Activated CD8-positive, alpha-beta memory T cell treated with anti-CD3 and anti-CD28 coated beads, Interleukin-2, amount 50 U/mL, for 4 hours (primary cell): ENCODE data around the gene ANKRD18A.

ENCODE experiments used
- DNase-seq: peaks from one replicate; pipeline ENCODE4 v3.0.0-alpha.2; 2020

ANKRD18A gene

GRCh38 chr9:38620483-38621433 lies at the start of gene ANKRD18A:
Gene ANKRD18A, minus strand, starts transcription at chr9:38620596. Its CDS starts 311 bp downstream, at chr9:38620285.
- DNase-seq: peak; percentile 53

- DNase-seq: no peak
Measured at GRCh38 chr9:38668791-38669466, 48.5 kb upstream of the ANKRD18A start.

GRCh38 chr9:38662763-38663593 lies 42.6 kb upstream of the ANKRD18A start:
- DNase-seq: no peak

- no peak for DNase-seq
Measured at GRCh38 chr9:38659538-38659937, 39.1 kb upstream of the ANKRD18A start.

GRCh38 chr9:38656896-38657295 lies 36.5 kb upstream of the ANKRD18A start:
- DNase-seq: no peak

GRCh38 chr9:38652486-38652885 lies 32.1 kb upstream of the ANKRD18A start:
- DNase-seq: no peak

- DNase-seq: no peak
Measured at GRCh38 chr9:38652044-38652443, 31.6 kb upstream of the ANKRD18A start.

- no peak for DNase-seq
Measured at GRCh38 chr9:38651400-38652042, 31.1 kb upstream of the ANKRD18A start.

- DNase-seq: no peak
Measured at GRCh38 chr9:38650564-38650963, 30.2 kb upstream of the ANKRD18A start.

GRCh38 chr9:38649731-38650363 lies 29.5 kb upstream of the ANKRD18A start:
- DNase-seq: no peak

GRCh38 chr9:38644601-38645000 lies 24.2 kb upstream of the ANKRD18A start:
- DNase-seq: no peak

- DNase-seq: no peak
Measured at GRCh38 chr9:38643815-38644173, 23.4 kb upstream of the ANKRD18A start.

GRCh38 chr9:38642951-38643814 lies 22.8 kb upstream of the ANKRD18A start:
- DNase-seq: no peak

- DNase-seq: no peak
Measured at GRCh38 chr9:38641985-38642864, 21.8 kb upstream of the ANKRD18A start.

- DNase-seq: no peak
Measured at GRCh38 chr9:38641142-38641541, 20.7 kb upstream of the ANKRD18A start.

- DNase-seq: no peak
Measured at GRCh38 chr9:38639577-38639940, 19.2 kb upstream of the ANKRD18A start.

- DNase-seq: no peak
Measured at GRCh38 chr9:38638881-38639576, 18.6 kb upstream of the ANKRD18A start.

- no peak for DNase-seq
Measured at GRCh38 chr9:38634315-38634714, 13.9 kb upstream of the ANKRD18A start.

GRCh38 chr9:38629511-38629910 lies 9.1 kb upstream of the ANKRD18A start:
- no peak for DNase-seq

GRCh38 chr9:38626006-38626405 lies 5.6 kb upstream of the ANKRD18A start:
- no peak for DNase-seq
